H9 (cell line): ENCODE measurements around the gene AP2A1. TPM values are rescaled to one million over a fixed set of nuclear protein-coding genes. Genes with fewer than 3 reads are reported as not detected.
A peak's percentile ranks its signal among the peaks of the same experiment; 100 is the strongest.

Experiments used
- DNase-seq: peaks from one replicate; pipeline ENCODE4 v3.0.0-alpha.2; 2017
- H2AFZ ChIP-seq: one replicate; pipeline ENCODE4 v1.6.1; 2013; ENCODE audit warnings: mild to moderate bottlenecking, low read length, control low read depth, moderate library complexity
- H2AK5ac ChIP-seq: 2 replicates; pipeline ENCODE4 v1.6.1; 2013; ENCODE audit warnings: low read length, control low read depth, mixed read lengths; ENCODE audit not compliant: insufficient read length
- H2BK120ac ChIP-seq: one replicate; pipeline ENCODE4 v1.6.1; 2013; ENCODE audit warnings: low read depth, mild to moderate bottlenecking, low read length, control low read depth, inconsistent platforms; ENCODE audit not compliant: poor library complexity, severe bottlenecking
- H2BK12ac ChIP-seq: 2 replicates; pipeline ENCODE4 v1.6.1; 2013; ENCODE audit warnings: low read length, control low read depth, mixed read lengths, low read depth; ENCODE audit not compliant: insufficient read length
- H2BK15ac ChIP-seq: 2 replicates; pipeline ENCODE4 v1.6.1; 2013; ENCODE audit warnings: low read depth, low read length, control low read depth
- H2BK20ac ChIP-seq: one replicate; pipeline ENCODE4 v1.6.1; 2013; ENCODE audit warnings: low read depth, mild to moderate bottlenecking, low read length, control low read depth, inconsistent platforms; ENCODE audit not compliant: poor library complexity, severe bottlenecking
- H2BK5ac ChIP-seq: 2 replicates; pipeline ENCODE4 v1.6.1; 2013; ENCODE audit warnings: low read length, control low read depth, mixed read lengths; ENCODE audit not compliant: insufficient read length
- H3K14ac ChIP-seq: 2 replicates; pipeline ENCODE4 v1.6.1; 2013; ENCODE audit warnings: low read length, control low read depth; ENCODE audit not compliant: insufficient read depth
- H3K18ac ChIP-seq: 2 replicates; pipeline ENCODE4 v1.6.1; 2013; ENCODE audit warnings: low read depth, mild to moderate bottlenecking, mixed read lengths, low read length, control low read depth; ENCODE audit not compliant: insufficient read length
- H3K23ac ChIP-seq: 2 replicates; pipeline ENCODE4 v1.6.1; 2013; ENCODE audit warnings: low read length, control low read depth, mixed read lengths, low read depth; ENCODE audit not compliant: insufficient read length
- H3K23me2 ChIP-seq: 2 replicates; pipeline ENCODE4 v1.6.1; 2013; ENCODE audit warnings: low read depth, mild to moderate bottlenecking, mixed read lengths, low read length, control low read depth; ENCODE audit not compliant: insufficient read length, poor library complexity, severe bottlenecking
- H3K27ac ChIP-seq: 2 replicates; pipeline ENCODE4 v1.5.1; 2013; ENCODE audit warnings: low read length, control low read depth, mixed read lengths, low read depth; ENCODE audit not compliant: insufficient read length
- H3K27me3 ChIP-seq: 2 replicates; pipeline ENCODE4 v1.6.1; 2013; ENCODE audit warnings: low read length, control low read depth, inconsistent platforms; ENCODE audit not compliant: insufficient read depth
- H3K4ac ChIP-seq: 2 replicates; pipeline ENCODE4 v1.6.1; 2013; ENCODE audit warnings: low read depth, mild to moderate bottlenecking, control low read depth, inconsistent platforms, low read length, moderate library complexity
- H3K4me1 ChIP-seq: 2 replicates; pipeline ENCODE4 v1.6.1; 2013; ENCODE audit warnings: low read length, control low read depth, inconsistent platforms; ENCODE audit not compliant: insufficient read depth
- H3K4me2 ChIP-seq: 2 replicates; pipeline ENCODE4 v1.6.1; 2013; ENCODE audit warnings: low read length, control low read depth, mixed read lengths; ENCODE audit not compliant: insufficient read length, insufficient read depth
- H3K56ac ChIP-seq: 2 replicates; pipeline ENCODE4 v1.6.1; 2013; ENCODE audit warnings: low read depth, mild to moderate bottlenecking, mixed read lengths, low read length, control low read depth; ENCODE audit not compliant: insufficient read length
- H3K79me1 ChIP-seq: 2 replicates; pipeline ENCODE4 v1.6.1; 2013; ENCODE audit warnings: low read depth, mild to moderate bottlenecking, moderate library complexity, low read length, control low read depth, inconsistent platforms; ENCODE audit not compliant: insufficient read depth, poor library complexity, severe bottlenecking
- H3K79me2 ChIP-seq: 2 replicates; pipeline ENCODE4 v1.6.1; 2013; ENCODE audit warnings: low read length, control low read depth, inconsistent platforms; ENCODE audit not compliant: insufficient read depth
- H3K9ac ChIP-seq: 2 replicates; pipeline ENCODE4 v1.6.1; 2013; ENCODE audit warnings: low read length, control low read depth, mixed read lengths; ENCODE audit not compliant: insufficient read length; ENCODE audit errors: extremely low read depth
- H3K9me3 ChIP-seq: one replicate; pipeline ENCODE4 v1.6.1; 2013; ENCODE audit warnings: low read depth, low read length, inconsistent platforms; ENCODE audit not compliant: control insufficient read depth
- H3T11ph ChIP-seq: one replicate; pipeline ENCODE4 v1.6.1; 2013; ENCODE audit warnings: mild to moderate bottlenecking, low read length, control low read depth, inconsistent platforms
- H4K20me1 ChIP-seq: one replicate; pipeline ENCODE4 v1.6.1; 2013; ENCODE audit not compliant: control insufficient read depth, insufficient read length, insufficient read depth
- H4K5ac ChIP-seq: 2 replicates; pipeline ENCODE4 v1.6.1; 2013; ENCODE audit warnings: low read depth, mild to moderate bottlenecking, mixed read lengths, low read length, control low read depth; ENCODE audit not compliant: insufficient read length
- H4K8ac ChIP-seq: replicated peaks from 2 replicates; pipeline ENCODE4 v1.6.1; 2013; ENCODE audit warnings: low read length, control low read depth, mixed read lengths, low read depth; ENCODE audit not compliant: insufficient read length
- H4K91ac ChIP-seq: 2 replicates; pipeline ENCODE4 v1.6.1; 2013; ENCODE audit warnings: low read depth, mild to moderate bottlenecking, moderate library complexity, mixed read lengths, low read length, control low read depth; ENCODE audit not compliant: insufficient read length
- H3K27ac Mint-ChIP-seq, 3 experiments: 2 replicates in 2 of 3; 3 replicates in 1 of 3; pipeline ENCODE4 v1.8.0; 2020 to 2021; ENCODE audit warnings: mixed read lengths in 3 of 3, mild to moderate bottlenecking in 1 of 3, moderate library complexity in 1 of 3
- H3K27me3 Mint-ChIP-seq: 2 replicates; pipeline ENCODE4 v1.8.0; 2021; ENCODE audit warnings: low read depth, mild to moderate bottlenecking, moderate library complexity, mixed read lengths
- H3K36me3 Mint-ChIP-seq, 3 experiments: 2 replicates in 2 of 3; 3 replicates in 1 of 3; pipeline ENCODE4 v1.8.0; 2020 to 2021; ENCODE audit warnings: low read depth in 3 of 3, mixed read lengths in 3 of 3; ENCODE audit not compliant: insufficient read depth in 1 of 3
- H3K4me1 Mint-ChIP-seq, 2 experiments: 2 replicates each; pipeline ENCODE4 v1.8.0; 2020; ENCODE audit warnings: mixed read lengths in 2 of 2
- H3K4me3 Mint-ChIP-seq, 2 experiments: 2 replicates in 1 of 2; 3 replicates in 1 of 2; pipeline ENCODE4 v1.8.0; 2020 to 2021; ENCODE audit warnings: mild to moderate bottlenecking in 2 of 2, mixed read lengths in 2 of 2, moderate library complexity in 1 of 2
- H3K9me3 Mint-ChIP-seq, 2 experiments: 2 replicates in 1 of 2; 3 replicates in 1 of 2; pipeline ENCODE4 v1.8.0; 2020; ENCODE audit warnings: mild to moderate bottlenecking in 2 of 2, mixed read lengths in 2 of 2, moderate library complexity in 1 of 2
- WGBS: extraction: QIAGEN DNeasy Blood & Tissue Kit; methylation state at CpG from one replicate; pipeline ENCODE4 v1.1.7; 2013; ENCODE audit warnings: missing lambda C conversion rate, low lambda C conversion rate, mixed read lengths; ENCODE audit not compliant: insufficient read length; ENCODE audit errors: extremely low coverage; 5-methylcytosine and 5-hydroxymethylcytosine counted together
- total RNA-seq: library from RNA; stranded (reverse); gene quantifications from 2 replicates; pipeline ENCODE4 v1.2.1, GENCODE V29; 2021
- TF ChIP-seq, protein P1 (sequence below): fragments of 200-600 bp; sonication (generic); conservative IDR thresholded peaks from 3 replicates; pipeline ENCODE4 v1.8.0; 2021; ENCODE audit warnings: antibody characterized with exemption, mild to moderate bottlenecking

Gene AP2A1
- total RNA-seq, 1 experiment from 2014 or later, result 108 TPM

DNA sequence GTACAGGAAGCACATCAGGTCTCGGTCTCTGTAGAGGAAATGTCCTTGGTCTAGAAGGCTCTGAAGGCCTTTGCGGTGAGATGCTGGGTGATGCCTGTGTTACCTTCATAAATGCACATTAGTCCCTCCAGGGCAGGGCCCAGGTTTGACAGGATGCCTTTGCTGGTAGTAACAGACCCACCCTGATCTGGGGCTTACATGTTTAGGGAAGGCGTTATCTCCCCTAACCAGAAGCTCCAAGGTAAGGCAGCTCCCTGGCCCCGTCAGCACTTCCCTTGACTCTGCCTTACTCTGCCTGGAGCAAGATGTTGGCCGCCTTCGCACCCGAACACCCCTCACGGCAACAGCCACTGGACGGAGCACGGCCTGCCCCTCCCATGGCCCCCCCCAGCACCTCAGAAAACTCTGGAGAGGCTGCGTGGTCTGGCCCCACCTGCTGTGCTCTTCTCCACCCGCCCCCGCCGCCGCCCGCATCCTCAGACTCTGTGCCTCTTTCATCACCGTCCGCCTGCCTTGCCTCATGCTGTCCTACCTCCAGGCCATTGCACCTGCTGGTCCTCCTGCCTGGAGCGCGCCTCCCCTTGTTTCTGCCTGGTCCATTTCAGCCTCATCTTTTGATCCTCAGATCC lies 9.1 kb downstream of the AP2A1 start:
- no peaks in the 10 kb centered on the region for H4K20me1 ChIP-seq
- no peak overlapping the region for H3K27ac ChIP-seq
- H3K9ac ChIP-seq, result no peak overlapping the region

More for the DNA sequence above, 9.1 kb downstream of the AP2A1 start:
- no peak for DNase-seq
- no peak overlapping the region for H2BK15ac ChIP-seq
- no peak overlapping the region for H3T11ph ChIP-seq
- H4K8ac ChIP-seq, result no peak overlapping the region
- no peaks in the 10 kb centered on the region for H3K23me2 ChIP-seq
- TF ChIP-seq, protein P1, sequence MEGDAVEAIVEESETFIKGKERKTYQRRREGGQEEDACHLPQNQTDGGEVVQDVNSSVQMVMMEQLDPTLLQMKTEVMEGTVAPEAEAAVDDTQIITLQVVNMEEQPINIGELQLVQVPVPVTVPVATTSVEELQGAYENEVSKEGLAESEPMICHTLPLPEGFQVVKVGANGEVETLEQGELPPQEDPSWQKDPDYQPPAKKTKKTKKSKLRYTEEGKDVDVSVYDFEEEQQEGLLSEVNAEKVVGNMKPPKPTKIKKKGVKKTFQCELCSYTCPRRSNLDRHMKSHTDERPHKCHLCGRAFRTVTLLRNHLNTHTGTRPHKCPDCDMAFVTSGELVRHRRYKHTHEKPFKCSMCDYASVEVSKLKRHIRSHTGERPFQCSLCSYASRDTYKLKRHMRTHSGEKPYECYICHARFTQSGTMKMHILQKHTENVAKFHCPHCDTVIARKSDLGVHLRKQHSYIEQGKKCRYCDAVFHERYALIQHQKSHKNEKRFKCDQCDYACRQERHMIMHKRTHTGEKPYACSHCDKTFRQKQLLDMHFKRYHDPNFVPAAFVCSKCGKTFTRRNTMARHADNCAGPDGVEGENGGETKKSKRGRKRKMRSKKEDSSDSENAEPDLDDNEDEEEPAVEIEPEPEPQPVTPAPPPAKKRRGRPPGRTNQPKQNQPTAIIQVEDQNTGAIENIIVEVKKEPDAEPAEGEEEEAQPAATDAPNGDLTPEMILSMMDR, result no peak
- H2BK12ac ChIP-seq, result no peak overlapping the region
- no peak overlapping the region for H4K5ac ChIP-seq
- H3K36me3 Mint-ChIP-seq, result peaks cover 0 to 17% (median 13%) of the 10 kb centered on the region in 3 experiments
- no peaks in the 10 kb centered on the region for H3K4me1 ChIP-seq
- H2BK20ac ChIP-seq, result no peak overlapping the region
- H3K4me1 Mint-ChIP-seq, result peaks cover 3 to 8% of the 10 kb centered on the region in 2 experiments
- no peak overlapping the region for H3K23ac ChIP-seq
- H3K79me2 ChIP-seq, result peaks cover 4% of the 10 kb centered on the region; the same call in 1 of the 2 replicates
- no peak overlapping the region for H3K4ac ChIP-seq
- H3K4me3 Mint-ChIP-seq, result no peak overlapping the region
- no peak overlapping the region for H3K14ac ChIP-seq
- H4K91ac ChIP-seq, result no peak overlapping the region
- H3K9me3 Mint-ChIP-seq, result no peaks in the 10 kb centered on the region
- H3K79me1 ChIP-seq, result peaks cover 9% of the 10 kb centered on the region
- no peaks in the 10 kb centered on the region for H3K9me3 ChIP-seq
- H3K18ac ChIP-seq, result no peak overlapping the region
- no peaks in the 10 kb centered on the region for H3K27me3 Mint-ChIP-seq
- no peak overlapping the region for H2BK120ac ChIP-seq
- H3K27me3 ChIP-seq, result no peaks in the 10 kb centered on the region
- no peak overlapping the region for H3K4me2 ChIP-seq
- H3K56ac ChIP-seq, result no peak overlapping the region
- H2AFZ ChIP-seq, result no peak overlapping the region
- WGBS, result no CpG with 5 or more reads among the region's 20 CpGs
- no peak overlapping the region for H2BK5ac ChIP-seq
- H3K27ac Mint-ChIP-seq, result peak overlapping the region in 2 of 3 experiments; percentile 38 to 65; a peak in 3 of 7 replicates
- H2AK5ac ChIP-seq, result no peak overlapping the region
